Measurements from ENCODE around the gene MAP3K7CL.

The MAP3K7CL gene

GRCh38 chr21:29217818-29218291 is 87.4 kb downstream of the MAP3K7CL start:
- Histone ChIP-seq H3K9ac (ENCODE audit: low read length) (no peak overlapping the region), H3K27me3 (ENCODE audit: low read depth, low read length) (no peaks in the 10 kb centered on the region), H4K20me1 (ENCODE audit: insufficient read depth, low read length) (no peaks in the 10 kb centered on the region), H3K79me2 (ENCODE audit: low read length) (no peaks in the 10 kb centered on the region), H3K4me3 (ENCODE audit: low read length) (no peak overlapping the region), H3K36me3 (replicated peaks; ENCODE audit: low read depth, low read length) (peaks cover 8% of the 10 kb centered on the region), H3K27ac (ENCODE audit: low read length) (no peak overlapping the region), H3K4me1 (ENCODE audit: low read length) (peaks cover 15% of the 10 kb centered on the region; the same call in 1 of the 2 replicates), H3K4me2 (ENCODE audit: low read length) (no peak overlapping the region), H3K9me3 (ENCODE audit: insufficient read depth, low read length) (no peaks in the 10 kb centered on the region), H2AFZ (ENCODE audit: low read depth, low read length) (no peak overlapping the region)
- TF ChIP-seq EZH2phosphoT487 (IDR thresholded peaks at IDR 0.05; ENCODE audit: low read depth) (no peak), CTCF (IDR thresholded peaks at IDR 0.05; ENCODE audit: low read depth, low read length) (no peak)

DNA sequence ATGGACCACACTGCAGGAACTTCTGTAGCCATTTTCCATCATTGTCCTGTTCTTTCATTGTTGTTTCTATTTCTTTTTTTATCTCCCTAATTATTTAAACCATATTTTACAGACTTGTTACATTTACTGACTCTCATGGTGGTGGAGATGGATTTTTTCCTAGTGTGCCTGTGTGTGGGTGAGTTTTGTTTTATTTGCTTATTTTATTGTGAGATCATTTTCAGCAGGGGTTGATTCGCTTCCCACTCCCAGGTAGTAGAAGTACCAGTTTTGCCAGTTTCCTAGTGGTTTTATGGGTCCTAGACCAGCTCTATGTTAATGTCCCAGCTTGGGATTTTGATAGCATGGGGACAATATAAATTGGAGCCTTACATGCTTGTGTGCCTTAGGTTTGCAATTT is 88.3 kb downstream of the MAP3K7CL start:
- no peak overlapping the region for H3K4me3 ChIP-seq (ENCODE audit: low read length)
- no peak overlapping the region for H3K27ac ChIP-seq (ENCODE audit: low read length)
- H3K4me2 ChIP-seq (ENCODE audit: low read length) = no peak overlapping the region

GRCh38 chr21:29219165-29219770 is 88.8 kb downstream of the MAP3K7CL start:
- H3K36me3 ChIP-seq (replicated peaks; ENCODE audit: low read depth, low read length) = peaks cover 16% of the 10 kb centered on the region
- H3K9ac ChIP-seq (ENCODE audit: low read length) = no peak overlapping the region
- H3K4me1 ChIP-seq (ENCODE audit: low read length) = peaks cover 15% of the 10 kb centered on the region
- no peak overlapping the region for H2AFZ ChIP-seq (ENCODE audit: low read depth, low read length)
- no peak overlapping the region for H3K4me3 ChIP-seq (ENCODE audit: low read length)
- H3K27me3 ChIP-seq (ENCODE audit: low read depth, low read length) = no peaks in the 10 kb centered on the region
- no peaks in the 10 kb centered on the region for H4K20me1 ChIP-seq (ENCODE audit: insufficient read depth, low read length)
- H3K27ac ChIP-seq (ENCODE audit: low read length) = no peak overlapping the region
- H3K9me3 ChIP-seq (ENCODE audit: insufficient read depth, low read length) = no peaks in the 10 kb centered on the region
- no peak overlapping the region for H3K4me2 ChIP-seq (ENCODE audit: low read length)
- TF ChIP-seq EZH2phosphoT487 (IDR thresholded peaks at IDR 0.05; ENCODE audit: low read depth) (no peak), CTCF (IDR thresholded peaks at IDR 0.05; ENCODE audit: low read depth, low read length) (no peak)
- H3K79me2 ChIP-seq (ENCODE audit: low read length) = no peaks in the 10 kb centered on the region

More for the DNA sequence above, 88.3 kb downstream of the MAP3K7CL start:
- TF ChIP-seq CTCF (IDR thresholded peaks at IDR 0.05; ENCODE audit: low read depth, low read length) (no peak), EZH2phosphoT487 (IDR thresholded peaks at IDR 0.05; ENCODE audit: low read depth) (no peak)
- H3K36me3 ChIP-seq (replicated peaks; ENCODE audit: low read depth, low read length) = peaks cover 13% of the 10 kb centered on the region
- peaks cover 15% of the 10 kb centered on the region; the same call in 1 of the 2 replicates for H3K4me1 ChIP-seq (ENCODE audit: low read length)
- H3K9me3 ChIP-seq (ENCODE audit: insufficient read depth, low read length) = no peaks in the 10 kb centered on the region
- H2AFZ ChIP-seq (ENCODE audit: low read depth, low read length) = no peak overlapping the region
- no peaks in the 10 kb centered on the region for H3K27me3 ChIP-seq (ENCODE audit: low read depth, low read length)
- no peaks in the 10 kb centered on the region for H4K20me1 ChIP-seq (ENCODE audit: insufficient read depth, low read length)
- no peaks in the 10 kb centered on the region for H3K79me2 ChIP-seq (ENCODE audit: low read length)
- no peak overlapping the region for H3K9ac ChIP-seq (ENCODE audit: low read length)

- H3K4me2 ChIP-seq (ENCODE audit: low read length) = no peak overlapping the region
- H3K27me3 ChIP-seq (ENCODE audit: low read depth, low read length) = no peaks in the 10 kb centered on the region
- no peak overlapping the region for H3K9ac ChIP-seq (ENCODE audit: low read length)
- H3K9me3 ChIP-seq (ENCODE audit: insufficient read depth, low read length) = no peaks in the 10 kb centered on the region
- no peaks in the 10 kb centered on the region for H4K20me1 ChIP-seq (ENCODE audit: insufficient read depth, low read length)
- H3K36me3 ChIP-seq (replicated peaks; ENCODE audit: low read depth, low read length) = peaks cover 19% of the 10 kb centered on the region
- H3K4me3 ChIP-seq (ENCODE audit: low read length) = no peak overlapping the region
- peaks cover 11% of the 10 kb centered on the region for H3K4me1 ChIP-seq (ENCODE audit: low read length)
- H3K27ac ChIP-seq (ENCODE audit: low read length) = no peak overlapping the region
- H2AFZ ChIP-seq (ENCODE audit: low read depth, low read length) = no peak overlapping the region
- TF ChIP-seq CTCF (IDR thresholded peaks at IDR 0.05; ENCODE audit: low read depth, low read length) = no peak
- H3K79me2 ChIP-seq (ENCODE audit: low read length) = no peaks in the 10 kb centered on the region
Measured at GRCh38 chr21:29221253-29221744, 90.9 kb downstream of the MAP3K7CL start.

All from OCI-LY3 (cell line).